ENCODE results near the gene CCNJL.

CCNJL gene

DNA sequence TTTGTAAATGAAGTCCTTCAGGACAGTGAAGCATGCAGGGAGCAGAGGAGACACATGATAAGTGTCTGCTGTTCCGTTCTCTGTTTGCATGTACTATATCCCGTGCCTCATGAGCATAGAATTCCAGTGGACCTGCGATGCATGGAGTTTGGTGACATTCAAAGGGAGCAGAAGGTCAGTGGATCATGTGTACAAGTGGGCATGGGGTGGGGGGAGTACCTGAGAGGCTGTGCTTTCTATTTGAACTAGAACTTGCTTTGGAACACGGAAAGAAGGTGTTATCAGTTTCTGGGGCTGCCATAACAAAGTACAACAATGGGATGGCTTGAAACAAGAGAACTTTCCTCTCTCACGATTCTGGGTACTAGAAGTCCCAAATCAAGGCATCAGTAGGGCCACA, 5.1 kb upstream of the CCNJL start:
- Histone ChIP-seq H3F3A (ENCODE audit: control insufficient read depth, insufficient read depth) (no peaks in the 10 kb centered on the region), H3K27me3 (ENCODE audit: control insufficient read depth, low read length) (peaks cover 28% of the 10 kb centered on the region), H4K20me1 (ENCODE audit: control insufficient read depth, insufficient read depth, low read depth, low read length) (no peaks in the 10 kb centered on the region), H3K4me1 (ENCODE audit: control insufficient read depth, low read length) (no peaks in the 10 kb centered on the region), H3K27ac (ENCODE audit: low read depth, low read length) (no peak overlapping the region), H3K9me2 (replicated peaks; ENCODE audit: control insufficient read depth, low read length) (no peaks in the 10 kb centered on the region), H3K4me3 (ENCODE audit: low read length) (no peak overlapping the region), H3K79me2 (ENCODE audit: control insufficient read depth, low read length) (no peaks in the 10 kb centered on the region), H3K9me3 (ENCODE audit: control insufficient read depth, insufficient read depth, low read length) (no peaks in the 10 kb centered on the region), H3K36me3 (ENCODE audit: control insufficient read depth, low read length) (no peaks in the 10 kb centered on the region), H3K4me2 (ENCODE audit: low read length) (no peak overlapping the region)
- TF ChIP-seq EZH2phosphoT487 (IDR thresholded peaks at IDR 0.05; ENCODE audit: borderline replicate concordance, low read length) = no peak
- TF ChIP-seq, protein P1, sequence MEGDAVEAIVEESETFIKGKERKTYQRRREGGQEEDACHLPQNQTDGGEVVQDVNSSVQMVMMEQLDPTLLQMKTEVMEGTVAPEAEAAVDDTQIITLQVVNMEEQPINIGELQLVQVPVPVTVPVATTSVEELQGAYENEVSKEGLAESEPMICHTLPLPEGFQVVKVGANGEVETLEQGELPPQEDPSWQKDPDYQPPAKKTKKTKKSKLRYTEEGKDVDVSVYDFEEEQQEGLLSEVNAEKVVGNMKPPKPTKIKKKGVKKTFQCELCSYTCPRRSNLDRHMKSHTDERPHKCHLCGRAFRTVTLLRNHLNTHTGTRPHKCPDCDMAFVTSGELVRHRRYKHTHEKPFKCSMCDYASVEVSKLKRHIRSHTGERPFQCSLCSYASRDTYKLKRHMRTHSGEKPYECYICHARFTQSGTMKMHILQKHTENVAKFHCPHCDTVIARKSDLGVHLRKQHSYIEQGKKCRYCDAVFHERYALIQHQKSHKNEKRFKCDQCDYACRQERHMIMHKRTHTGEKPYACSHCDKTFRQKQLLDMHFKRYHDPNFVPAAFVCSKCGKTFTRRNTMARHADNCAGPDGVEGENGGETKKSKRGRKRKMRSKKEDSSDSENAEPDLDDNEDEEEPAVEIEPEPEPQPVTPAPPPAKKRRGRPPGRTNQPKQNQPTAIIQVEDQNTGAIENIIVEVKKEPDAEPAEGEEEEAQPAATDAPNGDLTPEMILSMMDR (IDR thresholded peaks at IDR 0.05; ENCODE audit: low read depth, low read length, poor library complexity, severe bottlenecking) = no peak

DNA sequence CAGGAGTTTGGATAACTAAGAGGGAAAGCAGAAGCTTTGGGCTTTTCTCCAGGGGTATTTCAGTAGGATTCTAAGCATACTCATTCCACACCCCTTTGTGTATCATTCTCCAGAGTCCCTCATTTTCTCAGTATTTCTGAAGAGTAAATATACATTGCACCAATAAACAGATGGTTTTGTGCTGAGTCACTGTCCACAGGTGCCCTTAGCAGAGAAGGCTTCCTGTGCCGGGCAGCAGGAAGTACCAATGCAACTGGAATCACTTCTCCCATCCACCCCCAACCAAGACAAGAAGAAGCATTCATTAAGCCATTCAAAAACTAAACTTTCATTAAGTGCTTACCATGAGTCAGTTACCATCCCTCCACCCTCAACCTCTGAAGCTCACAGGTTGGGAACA, 3.6 kb upstream of the CCNJL start:
- Histone ChIP-seq H3K4me2 (ENCODE audit: low read length) (no peak overlapping the region), H3K4me1 (ENCODE audit: control insufficient read depth, low read length) (no peaks in the 10 kb centered on the region), H4K20me1 (ENCODE audit: control insufficient read depth, insufficient read depth, low read depth, low read length) (no peaks in the 10 kb centered on the region), H3K36me3 (ENCODE audit: control insufficient read depth, low read length) (no peaks in the 10 kb centered on the region), H3K79me2 (ENCODE audit: control insufficient read depth, low read length) (no peaks in the 10 kb centered on the region), H3K27me3 (ENCODE audit: control insufficient read depth, low read length) (peaks cover 28% of the 10 kb centered on the region), H3K4me3 (ENCODE audit: low read length) (no peak overlapping the region), H3K9me2 (replicated peaks; ENCODE audit: control insufficient read depth, low read length) (no peaks in the 10 kb centered on the region), H3K9me3 (ENCODE audit: control insufficient read depth, insufficient read depth, low read length) (no peaks in the 10 kb centered on the region), H3F3A (ENCODE audit: control insufficient read depth, insufficient read depth) (no peaks in the 10 kb centered on the region), H3K27ac (ENCODE audit: low read depth, low read length) (no peak overlapping the region)
- TF ChIP-seq, protein P1 (IDR thresholded peaks at IDR 0.05; ENCODE audit: low read depth, low read length, poor library complexity, severe bottlenecking) = no peak
- no peak for TF ChIP-seq EZH2phosphoT487 (IDR thresholded peaks at IDR 0.05; ENCODE audit: borderline replicate concordance, low read length)

DNA sequence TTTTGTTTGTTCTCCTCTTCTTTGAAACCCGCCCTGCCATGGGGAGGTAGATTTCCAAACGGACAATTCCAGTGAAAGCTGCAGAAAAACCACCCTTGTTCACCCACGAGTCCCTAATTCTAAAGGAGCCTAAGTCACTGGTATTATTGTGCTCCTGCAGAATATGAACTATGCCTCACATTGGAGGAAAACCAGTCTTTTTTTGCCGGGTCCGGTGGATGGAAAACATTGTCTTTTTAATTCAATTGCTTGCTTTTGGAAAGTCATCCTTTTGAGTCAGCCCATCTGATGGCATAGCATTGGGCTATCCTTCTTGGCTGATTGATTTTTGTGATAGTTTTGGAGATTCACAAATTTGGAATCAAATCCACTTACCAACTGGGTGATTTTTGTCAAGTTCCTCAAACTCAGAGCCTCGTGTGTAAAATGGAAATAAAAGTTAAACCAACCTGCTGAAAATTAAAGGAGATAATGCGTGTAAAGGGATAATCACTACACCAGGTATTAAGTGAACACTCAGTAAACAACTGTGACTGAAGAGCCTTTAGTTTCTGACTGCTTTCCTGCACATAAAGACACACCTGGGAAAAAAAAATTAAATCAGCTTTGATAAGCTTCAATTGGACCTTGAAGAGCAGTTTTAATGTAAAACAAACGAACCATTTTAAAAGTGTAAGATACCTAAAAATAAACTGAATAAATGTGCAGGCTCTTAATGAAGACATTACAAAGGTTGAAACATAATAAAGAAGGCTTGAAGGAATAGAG, 780 bp upstream of the CCNJL start:
- H3F3A ChIP-seq (ENCODE audit: control insufficient read depth, insufficient read depth) = no peaks in the 10 kb centered on the region
- TF ChIP-seq EZH2phosphoT487 (IDR thresholded peaks at IDR 0.05; ENCODE audit: borderline replicate concordance, low read length) = no peak
- no peaks in the 10 kb centered on the region for H3K36me3 ChIP-seq (ENCODE audit: control insufficient read depth, low read length)
- H3K79me2 ChIP-seq (ENCODE audit: control insufficient read depth, low read length) = no peaks in the 10 kb centered on the region
- H3K4me2 ChIP-seq (ENCODE audit: low read length) = no peak overlapping the region
- H3K27ac ChIP-seq (ENCODE audit: low read depth, low read length) = no peak overlapping the region
- H3K4me3 ChIP-seq (ENCODE audit: low read length) = no peak overlapping the region
- H3K9me3 ChIP-seq (ENCODE audit: control insufficient read depth, insufficient read depth, low read length) = no peaks in the 10 kb centered on the region
- peaks cover 34% of the 10 kb centered on the region for H3K27me3 ChIP-seq (ENCODE audit: control insufficient read depth, low read length)
- H3K9me2 ChIP-seq (replicated peaks; ENCODE audit: control insufficient read depth, low read length) = no peaks in the 10 kb centered on the region
- H4K20me1 ChIP-seq (ENCODE audit: control insufficient read depth, insufficient read depth, low read depth, low read length) = no peaks in the 10 kb centered on the region
- no peaks in the 10 kb centered on the region for H3K4me1 ChIP-seq (ENCODE audit: control insufficient read depth, low read length)

DNA sequence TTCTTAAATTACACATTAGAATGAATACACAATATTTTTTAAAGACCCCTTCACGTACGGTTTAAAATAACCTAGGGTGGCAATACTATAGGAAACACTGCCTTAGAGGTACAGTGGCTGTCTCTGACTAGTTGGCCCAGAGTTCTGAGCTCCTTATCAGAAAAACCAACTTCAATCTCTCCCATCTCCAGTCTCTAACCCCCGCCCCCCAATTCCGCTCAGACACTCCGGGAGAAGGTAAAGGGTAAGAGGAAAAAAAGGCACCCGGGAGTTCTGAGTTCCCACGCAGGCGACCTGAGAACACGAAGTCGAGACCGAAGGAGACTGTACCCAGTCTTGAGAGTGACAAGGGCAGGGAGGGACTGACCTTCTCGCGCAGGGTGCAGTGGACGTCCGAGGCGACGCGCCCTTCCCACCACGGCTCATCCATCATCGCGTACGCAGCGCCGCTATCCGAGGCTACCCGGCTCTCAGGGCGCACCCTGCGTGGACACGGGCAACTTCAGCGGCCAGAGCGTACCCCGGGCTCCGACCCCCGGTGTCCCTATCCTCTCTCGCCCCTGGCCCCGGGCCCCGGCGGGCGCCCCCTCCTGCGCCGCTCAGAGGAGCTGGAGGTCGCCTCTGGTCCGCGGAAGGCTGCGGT, 752 bp downstream of the CCNJL start:
- TF ChIP-seq, protein P1 (IDR thresholded peaks at IDR 0.05; ENCODE audit: low read depth, low read length, poor library complexity, severe bottlenecking) = no peak
- no peak for TF ChIP-seq EZH2phosphoT487 (IDR thresholded peaks at IDR 0.05; ENCODE audit: borderline replicate concordance, low read length)
- no peaks in the 10 kb centered on the region for H3K9me2 ChIP-seq (replicated peaks; ENCODE audit: control insufficient read depth, low read length)
- H3K27ac ChIP-seq (ENCODE audit: low read depth, low read length) = no peak overlapping the region
- no peaks in the 10 kb centered on the region for H3K9me3 ChIP-seq (ENCODE audit: control insufficient read depth, insufficient read depth, low read length)
- H3F3A ChIP-seq (ENCODE audit: control insufficient read depth, insufficient read depth) = no peaks in the 10 kb centered on the region
- peaks cover 24% of the 10 kb centered on the region for H3K27me3 ChIP-seq (ENCODE audit: control insufficient read depth, low read length)
- H3K36me3 ChIP-seq (ENCODE audit: control insufficient read depth, low read length) = no peaks in the 10 kb centered on the region
- H3K79me2 ChIP-seq (ENCODE audit: control insufficient read depth, low read length) = no peaks in the 10 kb centered on the region
- H3K4me2 ChIP-seq (ENCODE audit: low read length) = no peak overlapping the region
- H3K4me1 ChIP-seq (ENCODE audit: control insufficient read depth, low read length) = no peaks in the 10 kb centered on the region
- H4K20me1 ChIP-seq (ENCODE audit: control insufficient read depth, insufficient read depth, low read depth, low read length) = no peaks in the 10 kb centered on the region
- no peak overlapping the region for H3K4me3 ChIP-seq (ENCODE audit: low read length)

Measured in DOHH2 (cell line).